ENCODE data around the gene THSD7B. TPM values are rescaled to one million over a fixed set of nuclear protein-coding genes. Genes with fewer than 3 reads are reported as not detected.

The THSD7B gene
- total and polyA plus RNA-seq, 2 of the 8 experiments (the other 6 are each of a cell fraction or from before 2014, with no cell fraction given), result 0.60 to 2.9 TPM

GRCh38 chr2:137511526-137511925 lies 746.2 kb downstream of the THSD7B start:
- no peak for FAIRE-seq

More at GRCh38 chr2:137511526-137511925, 746.2 kb downstream of the THSD7B start:
- Histone ChIP-seq H3K79me1 (ENCODE audit: low read depth, low read length) (no peaks in the 10 kb centered on the region), H3K9ac (replicated peaks in 1 of 4; ENCODE audit: extremely low read depth in 1 of 4, low read depth in 3 of 4, low read length in 3 of 4) (no peak overlapping the region), H2AK5ac (ENCODE audit: low read depth, low read length) (no peak overlapping the region), H3K14ac (ENCODE audit: insufficient read length) (no peak overlapping the region), H3K36me3 (ENCODE audit: control insufficient read depth in 2 of 4, insufficient read depth in 4 of 4, low read length in 3 of 4) (no peaks in the 10 kb centered on the region), H3K23me2 (ENCODE audit: low read depth, low read length) (no peaks in the 10 kb centered on the region), H3K56ac (replicated peaks; ENCODE audit: insufficient read length, low read depth, low read length) (no peak overlapping the region), H2BK15ac (ENCODE audit: low read length) (no peak overlapping the region), H4K20me1 (replicated peaks in 1 of 2; ENCODE audit: control insufficient read depth in 1 of 2, insufficient read depth in 2 of 2, low read length in 2 of 2) (no peaks in the 10 kb centered on the region), H2BK5ac (ENCODE audit: low read depth, low read length) (no peak overlapping the region), H4K5ac (ENCODE audit: insufficient read length, low read depth, low read length) (no peak overlapping the region), H3K27me3 (replicated peaks in 1 of 4; ENCODE audit: control insufficient read depth in 3 of 4, extremely low read depth in 1 of 4, insufficient read depth in 3 of 4, low read length in 3 of 4) (no peaks in the 10 kb centered on the region), H3K4me1 (replicated peaks in 1 of 4; ENCODE audit: control insufficient read depth in 3 of 4, insufficient read depth in 4 of 4, low read length in 3 of 4) (peaks cover 0 to 10% (median 0%) of the 10 kb centered on the region in 4 experiments; a peak in 1 of 7 replicates), H3K9me3 (ENCODE audit: insufficient read depth in 2 of 2, low read depth in 1 of 2, low read length in 1 of 2) (peaks cover 0 to 2% of the 10 kb centered on the region in 2 experiments; a peak in 1 of 4 replicates), H4K8ac (ENCODE audit: extremely low read depth, insufficient read depth, low read length) (no peak overlapping the region), H2BK20ac (ENCODE audit: low read length) (no peak overlapping the region), H3K4ac (replicated peaks; ENCODE audit: insufficient read length, low read depth, low read length) (no peak overlapping the region), H3K4me3 (ENCODE audit: extremely low read depth in 1 of 4, insufficient read depth in 2 of 4, low read depth in 3 of 4, low read length in 4 of 4) (no peak overlapping the region), H3K23ac (ENCODE audit: insufficient read length) (no peak overlapping the region), H4K91ac (replicated peaks; ENCODE audit: insufficient read length, low read length) (no peak overlapping the region), H3K27ac (ENCODE audit: low read depth, low read length) (no peak overlapping the region), H3K4me2 (ENCODE audit: insufficient read depth in 1 of 2, low read depth in 2 of 2, low read length in 2 of 2) (no peak overlapping the region), H3K79me2 (ENCODE audit: control insufficient read depth in 1 of 2, insufficient read depth in 2 of 2, low read length in 2 of 2) (no peaks in the 10 kb centered on the region), H2BK120ac (replicated peaks; ENCODE audit: low read depth, low read length) (no peak overlapping the region), H2BK12ac (ENCODE audit: low read depth, low read length) (no peak overlapping the region), H2AFZ (ENCODE audit: low read length) (0 out of 2 replicates have a peak overlapping the region, but pooled peaks have one; percentile 45), H3K18ac (ENCODE audit: extremely low read depth, low read length) (no peak overlapping the region)
- DNase-seq (ENCODE audit: low read depth in 1 of 2, low spot score in 2 of 2), result no peak
- ChIA-PET POLR2A (ENCODE audit: partially characterized antibody) (no interaction called here), CTCF (ENCODE audit: partially characterized antibody) (interaction anchor here (0.7 to 1.9 kb wide), 4 partner anchors 10 to 97 kb away, joined by 3 to 4 read pairs (median 4); no protein-coding TSS in a partner anchor)
- TF ChIP-seq EZH2 (IDR thresholded peaks at IDR 0.05; ENCODE audit: low read depth, low read length, severe bottlenecking) (no peak), POLR2AphosphoS5 (IDR thresholded peaks at IDR 0.05; ENCODE audit: low read depth, low read length) (no peak), KDM4A (IDR thresholded peaks at IDR 0.05; ENCODE audit: low read depth, low read length, severe bottlenecking) (no peak), ZNF274 (IDR thresholded peaks at IDR 0.05; ENCODE audit: borderline replicate concordance, extremely low read depth, low read length) (no peak), NANOG (IDR thresholded peaks at IDR 0.05; ENCODE audit: insufficient read depth, low read depth, low read length, poor library complexity, severe bottlenecking) (no peak), CTCF (IDR thresholded peaks at IDR 0.05; ENCODE audit: control extremely low read depth in 1 of 3, insufficient read depth in 1 of 3, low read depth in 1 of 3, low read length in 3 of 3) (peak in 1 of 3 experiments; percentile 3; a peak in 1 of 4 replicates)
- TF ChIP-seq, protein P1, sequence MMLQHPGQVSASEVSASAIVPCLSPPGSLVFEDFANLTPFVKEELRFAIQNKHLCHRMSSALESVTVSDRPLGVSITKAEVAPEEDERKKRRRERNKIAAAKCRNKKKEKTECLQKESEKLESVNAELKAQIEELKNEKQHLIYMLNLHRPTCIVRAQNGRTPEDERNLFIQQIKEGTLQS (IDR thresholded peaks at IDR 0.05; ENCODE audit: insufficient read depth, low read depth, low read length), result no peak
- WGBS, 2 experiments (ENCODE audit: extremely low coverage in 1 of 2, insufficient coverage in 1 of 2, insufficient read length in 1 of 2, insufficient replicate concordance in 2 of 2, low coverage in 1 of 2, low lambda C conversion rate in 2 of 2, missing lambda C conversion rate in 1 of 2), result 75% methylated on average over 1 of the region's 1 CpG; no CpG with 5 or more reads in 1 of the 2 experiments
